Adrenal gland (tissue), 5 donors: Measurements from ENCODE around the gene CDKL2.

Source experiments
- POLR2A ChIP-seq, 2 donors: fragments of 450-650 bp; IDR thresholded peaks; one replicate each; pipeline ENCODE4 v1.6.1; 2017; ENCODE audit warnings: antibody characterized with exemption in 2 of 2, mild to moderate bottlenecking in 2 of 2, moderate library complexity in 1 of 2
- TF ChIP-seq, protein P1 (sequence below), 6 experiments: fragments of 450-650 bp in 4 of 6; fragments of 200-600 bp in 2 of 6; sonication (generic) in 1 of 6; IDR thresholded peaks; 1 replicate in 5 of 6; 2 replicates in 1 of 6; pipeline versions ENCODE4 v1.5.1 to v1.8.0; 2016 to 2021; ENCODE audit warnings: antibody characterized with exemption in 6 of 6, mild to moderate bottlenecking in 2 of 6, moderate library complexity in 1 of 6
- donor health status: DM: no; HTN: no; CAD: no.

DNA sequence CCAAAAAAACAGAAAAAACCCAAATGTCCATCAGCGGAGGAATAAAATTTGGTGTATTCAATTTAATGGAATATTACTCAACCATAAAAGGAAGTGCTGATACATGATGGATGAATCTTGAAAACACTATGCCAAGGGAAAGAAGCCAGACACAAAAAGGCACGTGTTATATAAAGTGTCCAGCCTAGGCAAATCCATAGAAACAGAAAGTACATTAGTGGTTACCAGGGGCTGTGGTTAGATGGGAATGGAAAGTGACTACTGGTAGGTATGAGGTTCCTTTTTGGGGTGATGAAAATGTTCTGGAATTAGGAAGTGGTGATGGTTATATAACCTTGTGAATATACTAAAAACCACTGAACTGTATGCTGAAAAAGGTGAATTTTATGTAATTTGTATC lies 3.5 kb upstream of the CDKL2 start:
- TF ChIP-seq, protein P1, sequence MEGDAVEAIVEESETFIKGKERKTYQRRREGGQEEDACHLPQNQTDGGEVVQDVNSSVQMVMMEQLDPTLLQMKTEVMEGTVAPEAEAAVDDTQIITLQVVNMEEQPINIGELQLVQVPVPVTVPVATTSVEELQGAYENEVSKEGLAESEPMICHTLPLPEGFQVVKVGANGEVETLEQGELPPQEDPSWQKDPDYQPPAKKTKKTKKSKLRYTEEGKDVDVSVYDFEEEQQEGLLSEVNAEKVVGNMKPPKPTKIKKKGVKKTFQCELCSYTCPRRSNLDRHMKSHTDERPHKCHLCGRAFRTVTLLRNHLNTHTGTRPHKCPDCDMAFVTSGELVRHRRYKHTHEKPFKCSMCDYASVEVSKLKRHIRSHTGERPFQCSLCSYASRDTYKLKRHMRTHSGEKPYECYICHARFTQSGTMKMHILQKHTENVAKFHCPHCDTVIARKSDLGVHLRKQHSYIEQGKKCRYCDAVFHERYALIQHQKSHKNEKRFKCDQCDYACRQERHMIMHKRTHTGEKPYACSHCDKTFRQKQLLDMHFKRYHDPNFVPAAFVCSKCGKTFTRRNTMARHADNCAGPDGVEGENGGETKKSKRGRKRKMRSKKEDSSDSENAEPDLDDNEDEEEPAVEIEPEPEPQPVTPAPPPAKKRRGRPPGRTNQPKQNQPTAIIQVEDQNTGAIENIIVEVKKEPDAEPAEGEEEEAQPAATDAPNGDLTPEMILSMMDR (IDR thresholded peaks at IDR 0.05) = no peak
- TF ChIP-seq POLR2A (IDR thresholded peaks at IDR 0.05) = no peak
